Subcutaneous adipose tissue (tissue), 4 donors: ENCODE data around the gene WWC1. TPM values are rescaled to one million over a fixed set of nuclear protein-coding genes. Genes with fewer than 3 reads are reported as not detected.

ENCODE experiments used
- total RNA-seq, 4 donors: library from RNA; depleted of rRNA; stranded (reverse); fragments of >200 nt; gene quantifications; one replicate each; pipeline ENCODE4 v1.1.0, GENCODE V29; 2016
- TF ChIP-seq, protein P1 (sequence below): fragments of 450-650 bp; IDR thresholded peaks from one replicate; pipeline ENCODE4 v1.5.1; 2016; ENCODE audit warnings: low read depth, mild to moderate bottlenecking, control low read depth, antibody characterized with exemption, moderate library complexity

Gene WWC1
- total RNA-seq, 4 donors from 2014 or later = 0.34 to 5.1 (median 1.1) TPM; not detected in 1

DNA sequence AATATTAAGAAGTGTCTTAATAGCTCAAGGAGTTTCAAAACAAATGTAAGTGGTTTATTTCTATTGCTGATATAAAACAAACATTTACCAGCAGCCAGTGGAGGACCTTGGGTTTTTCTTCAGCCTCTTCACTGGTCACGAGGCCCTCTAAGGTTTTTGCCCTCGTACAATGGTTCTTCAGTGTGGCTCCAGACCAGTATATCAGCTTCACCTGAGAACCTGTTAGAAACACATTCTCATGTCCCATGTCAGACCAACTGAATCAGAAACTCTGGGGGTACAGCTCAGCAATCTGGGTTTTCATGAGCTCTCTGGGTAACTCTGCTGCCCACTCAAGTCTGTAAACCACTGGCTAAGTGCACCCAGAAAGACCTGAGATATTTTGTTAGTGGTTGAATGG lies 12.9 kb downstream of the WWC1 start:
- TF ChIP-seq, protein P1, sequence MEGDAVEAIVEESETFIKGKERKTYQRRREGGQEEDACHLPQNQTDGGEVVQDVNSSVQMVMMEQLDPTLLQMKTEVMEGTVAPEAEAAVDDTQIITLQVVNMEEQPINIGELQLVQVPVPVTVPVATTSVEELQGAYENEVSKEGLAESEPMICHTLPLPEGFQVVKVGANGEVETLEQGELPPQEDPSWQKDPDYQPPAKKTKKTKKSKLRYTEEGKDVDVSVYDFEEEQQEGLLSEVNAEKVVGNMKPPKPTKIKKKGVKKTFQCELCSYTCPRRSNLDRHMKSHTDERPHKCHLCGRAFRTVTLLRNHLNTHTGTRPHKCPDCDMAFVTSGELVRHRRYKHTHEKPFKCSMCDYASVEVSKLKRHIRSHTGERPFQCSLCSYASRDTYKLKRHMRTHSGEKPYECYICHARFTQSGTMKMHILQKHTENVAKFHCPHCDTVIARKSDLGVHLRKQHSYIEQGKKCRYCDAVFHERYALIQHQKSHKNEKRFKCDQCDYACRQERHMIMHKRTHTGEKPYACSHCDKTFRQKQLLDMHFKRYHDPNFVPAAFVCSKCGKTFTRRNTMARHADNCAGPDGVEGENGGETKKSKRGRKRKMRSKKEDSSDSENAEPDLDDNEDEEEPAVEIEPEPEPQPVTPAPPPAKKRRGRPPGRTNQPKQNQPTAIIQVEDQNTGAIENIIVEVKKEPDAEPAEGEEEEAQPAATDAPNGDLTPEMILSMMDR = no peak

DNA sequence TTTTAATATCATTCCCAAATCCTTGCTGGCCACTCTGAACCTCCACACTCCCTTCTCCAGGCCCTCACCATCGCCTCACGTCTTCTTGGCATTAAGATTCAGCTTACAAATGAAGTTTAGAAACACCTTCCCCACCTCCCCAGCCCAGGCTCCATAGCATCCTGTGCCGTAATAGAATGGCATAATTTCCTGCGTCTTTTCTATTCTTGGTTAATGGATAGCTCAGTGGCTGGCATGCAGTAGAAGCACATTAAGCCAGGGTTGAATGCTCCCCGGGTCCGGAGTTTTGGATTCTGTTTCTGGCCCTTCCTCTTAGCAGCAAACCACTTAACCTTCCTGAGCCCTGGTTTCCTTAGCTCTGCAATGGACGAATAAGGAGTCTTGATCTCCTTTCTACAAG lies 13.8 kb downstream of the WWC1 start:
- TF ChIP-seq, protein P1 = no peak

DNA sequence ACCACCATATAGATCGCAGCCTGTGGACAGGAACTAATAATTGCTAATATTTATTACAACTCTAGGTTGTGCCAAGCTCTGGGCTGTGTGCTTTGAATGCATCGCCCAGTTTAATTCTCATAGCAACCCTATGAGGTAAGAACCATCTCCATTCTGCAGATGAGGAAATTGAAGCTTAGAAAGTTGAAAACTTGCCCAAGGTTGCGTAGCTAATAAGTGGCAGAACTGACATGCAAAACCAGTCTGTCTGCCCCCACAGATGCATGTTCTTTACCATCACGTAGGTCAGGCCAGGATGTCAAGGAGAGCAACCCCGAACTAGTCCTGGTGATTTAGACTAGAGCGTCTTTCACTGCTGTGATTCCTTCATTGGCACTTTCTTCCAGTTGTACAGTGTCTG lies 15.6 kb downstream of the WWC1 start:
- TF ChIP-seq, protein P1 = no peak

- TF ChIP-seq, protein P1 = no peak
These were observed 16.6 kb downstream of the WWC1 start for GRCh38 chr5:168307925-168308584.

DNA sequence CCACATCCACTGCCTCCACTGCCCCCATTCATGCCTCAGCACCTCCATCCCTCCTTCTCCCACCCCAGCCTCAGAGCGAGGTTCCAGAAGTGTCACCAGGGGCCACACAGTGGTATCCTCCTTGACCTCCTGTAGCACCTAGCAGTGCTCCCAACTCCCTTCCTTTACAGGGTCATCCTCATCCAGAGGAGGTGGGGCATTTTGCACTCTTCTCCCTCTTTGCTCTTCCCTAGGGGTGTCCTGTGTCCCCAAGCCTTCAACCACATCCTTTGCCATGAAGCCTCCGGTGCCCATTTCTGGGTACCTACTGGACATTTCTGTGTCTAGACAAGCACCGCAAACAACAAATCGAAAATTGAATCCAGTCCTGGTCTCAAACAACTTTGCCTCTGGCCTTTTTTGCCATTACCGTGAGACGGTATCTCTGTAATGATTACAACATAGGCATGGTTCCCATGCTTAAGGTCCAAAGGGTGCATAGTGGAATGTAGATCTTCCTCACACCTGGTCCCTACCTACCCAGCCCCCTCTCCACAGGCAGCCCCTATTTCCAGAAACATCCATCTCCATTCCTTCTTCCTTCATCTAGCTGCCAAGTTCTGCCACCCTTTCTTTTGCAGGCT lies 17.6 kb downstream of the WWC1 start:
- TF ChIP-seq, protein P1 = no peak

DNA sequence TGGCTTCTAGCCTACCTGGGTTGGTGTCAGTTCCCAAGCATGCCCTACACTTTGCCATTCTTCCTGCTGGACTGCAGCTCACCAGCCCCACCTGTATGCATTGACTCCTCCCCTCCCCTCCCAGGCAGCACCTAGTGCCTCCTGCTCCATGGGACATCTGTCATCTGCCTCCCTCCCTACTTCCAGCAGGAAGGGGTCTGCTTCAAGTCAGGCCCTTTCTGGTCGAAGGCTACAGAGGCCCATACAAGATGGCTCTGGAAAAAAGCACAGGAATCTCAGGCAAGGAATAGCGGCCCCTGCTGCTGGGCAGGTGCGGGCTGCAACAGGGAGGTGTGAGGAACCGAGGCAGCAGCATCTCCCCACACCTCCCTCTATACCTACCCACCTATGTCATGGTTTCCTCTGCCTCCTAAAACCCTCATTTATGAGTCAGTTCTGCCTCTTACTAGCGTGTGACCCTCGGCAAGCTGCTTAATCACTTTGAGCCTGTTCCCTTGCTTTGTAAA lies 19.7 kb downstream of the WWC1 start:
- TF ChIP-seq, protein P1 = no peak

- TF ChIP-seq, protein P1 = no peak
These were observed 21.3 kb downstream of the WWC1 start for GRCh38 chr5:168312606-168313295.
